Glutamatergic neuron (in vitro differentiated cells): Measurements from ENCODE around the gene TSR1. TPM values are rescaled to one million over a fixed set of nuclear protein-coding genes. Genes with fewer than 3 reads are reported as not detected.
A peak's percentile ranks its signal among the peaks of the same experiment; 100 is the strongest.

Experiments used
- DNase-seq: peaks from one replicate; pipeline ENCODE4 v3.0.0; 2022
- H3K27ac Mint-ChIP-seq: one replicate; pipeline ENCODE4 v1.8.0; 2020; ENCODE audit warnings: mild to moderate bottlenecking, mixed read lengths, inconsistent platforms; ENCODE audit not compliant: unreplicated experiment
- H3K27me3 Mint-ChIP-seq: one replicate; pipeline ENCODE4 v1.8.0; 2020; ENCODE audit warnings: mild to moderate bottlenecking, moderate library complexity, mixed read lengths, inconsistent platforms; ENCODE audit not compliant: unreplicated experiment
- H3K36me3 Mint-ChIP-seq: one replicate; pipeline ENCODE4 v1.8.0; 2020; ENCODE audit warnings: mild to moderate bottlenecking, mixed read lengths, inconsistent platforms; ENCODE audit not compliant: unreplicated experiment
- H3K4me1 Mint-ChIP-seq: one replicate; pipeline ENCODE4 v1.8.0; 2020; ENCODE audit warnings: mild to moderate bottlenecking, low read depth, mixed read lengths, inconsistent platforms; ENCODE audit not compliant: unreplicated experiment
- H3K4me3 Mint-ChIP-seq: one replicate; pipeline ENCODE4 v1.8.0; 2020; ENCODE audit warnings: mild to moderate bottlenecking, mixed read lengths, inconsistent platforms; ENCODE audit not compliant: unreplicated experiment
- H3K9me3 Mint-ChIP-seq: one replicate; pipeline ENCODE4 v1.8.0; 2020; ENCODE audit warnings: mild to moderate bottlenecking, moderate library complexity, mixed read lengths, inconsistent platforms; ENCODE audit not compliant: unreplicated experiment
- CTCF ChIP-seq: fragments of 200-600 bp; sonication (generic); IDR thresholded peaks from one replicate; pipeline ENCODE4 v1.5.0; 2021; ENCODE audit not compliant: partially characterized antibody, unreplicated experiment
- total RNA-seq: library from RNA; stranded (reverse); fragmentation: NEBNext Ultra II Directional; extraction: Animal tissue kit (Norgen Biotek cat#: 25700); gene quantifications from one replicate; pipeline ENCODE4 v1.2.1, GENCODE V29; 2021; ENCODE audit not compliant: unreplicated experiment

The TSR1 gene
- total RNA-seq, 1 donor from 2014 or later: 25.6 TPM

- DNase-seq: no peak
- TF ChIP-seq CTCF: no peak
- H3K27me3 Mint-ChIP-seq: peaks cover 3% of the 10 kb centered on the region
- peaks cover 2% of the 10 kb centered on the region for H3K4me1 Mint-ChIP-seq
- H3K27ac Mint-ChIP-seq: no peak overlapping the region
- H3K36me3 Mint-ChIP-seq: no peaks in the 10 kb centered on the region
- no peak overlapping the region for H3K4me3 Mint-ChIP-seq
- H3K9me3 Mint-ChIP-seq: peaks cover 2% of the 10 kb centered on the region
These were observed 26.7 kb downstream of the TSR1 start for GRCh38 chr17:2309338-2310154.

DNA sequence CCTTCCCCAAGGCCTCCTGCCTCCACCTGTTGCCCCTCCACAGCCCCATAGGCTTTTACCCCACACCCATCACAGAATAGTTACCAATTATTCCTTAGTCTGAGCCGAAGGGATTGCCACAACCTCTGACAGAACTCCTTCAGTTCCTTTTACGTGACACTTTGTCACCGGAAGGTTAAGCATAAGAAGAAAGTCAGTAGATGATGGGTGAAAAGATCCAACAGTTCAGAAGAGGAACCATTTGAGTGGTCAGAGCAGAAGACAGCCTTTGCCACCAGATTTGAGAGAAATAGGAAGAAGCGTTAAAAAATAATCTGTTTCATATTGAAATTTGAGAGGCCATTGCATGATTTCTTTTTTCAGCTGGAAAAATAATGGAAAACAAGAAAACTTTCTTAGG, 31.3 kb downstream of the TSR1 start:
- Mint-ChIP-seq H3K4me1 (peaks cover 2% of the 10 kb centered on the region), H3K4me3 (peak overlapping the region; percentile 31), H3K9me3 (peaks cover 7% of the 10 kb centered on the region), H3K27me3 (peaks cover 3% of the 10 kb centered on the region), H3K27ac (no peak overlapping the region), H3K36me3 (peaks cover 4% of the 10 kb centered on the region)
- no peak for TF ChIP-seq CTCF
- no peak for DNase-seq

GRCh38 chr17:2303204-2304188, 32.8 kb downstream of the TSR1 start, which contains the start of the genes SMG6 and SRR:
Gene SMG6 (minus strand): TSS chr17:2303785. CDS start chr17:2303720, 65 bp downstream.
Gene SRR (plus strand): TSS chr17:2303950. CDS start chr17:2315561, 11,611 bp downstream.
- Mint-ChIP-seq H3K4me3 (peak within 1 kb of the TSS; percentile 91), H3K27me3 (peaks cover 5% of the 10 kb centered on the region)

DNA sequence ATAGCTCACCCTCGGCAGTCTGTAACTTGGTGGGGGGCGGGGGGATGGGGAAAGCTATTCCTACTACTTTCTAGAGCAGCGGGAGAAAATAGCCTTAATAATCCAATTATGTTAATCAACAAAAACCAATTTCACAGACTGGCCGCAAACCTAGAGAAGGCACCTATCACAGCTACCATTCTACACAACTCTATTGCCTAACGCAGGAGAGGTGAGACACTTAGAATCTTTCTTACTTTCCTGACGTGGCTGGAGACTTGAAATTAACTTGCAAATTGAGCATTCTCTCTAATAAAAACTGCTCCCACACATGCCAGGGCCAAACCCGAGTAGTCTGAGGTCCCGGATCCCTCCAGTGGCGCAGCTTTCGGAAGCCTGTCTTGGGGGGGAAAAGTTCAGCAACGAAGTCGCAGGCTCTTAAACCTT, 33.5 kb downstream of the TSR1 start:
- peak overlapping the region; percentile 76 for H3K27ac Mint-ChIP-seq

More at GRCh38 chr17:2303204-2304188, 32.8 kb downstream of the TSR1 start, which contains the start of the genes SMG6 and SRR:
- no peak for TF ChIP-seq CTCF
- Mint-ChIP-seq H3K36me3 (peaks cover 9% of the 10 kb centered on the region), H3K4me1 (no peaks in the 10 kb centered on the region), H3K27ac (peak within 1 kb of the TSS; percentile 76), H3K9me3 (peaks cover 7% of the 10 kb centered on the region)
- peak; percentile 94 for DNase-seq

More for the DNA sequence above, 33.5 kb downstream of the TSR1 start:
- Mint-ChIP-seq H3K36me3 (peaks cover 9% of the 10 kb centered on the region), H3K4me1 (no peaks in the 10 kb centered on the region), H3K27me3 (peaks cover 5% of the 10 kb centered on the region), H3K4me3 (peak overlapping the region; percentile 91), H3K9me3 (peaks cover 7% of the 10 kb centered on the region)
- DNase-seq: no peak
- TF ChIP-seq CTCF: no peak
